Measurements from ENCODE around the gene MAMLD1.

Gene MAMLD1

GRCh38 chrX:150372280-150372679 lies 9.2 kb downstream of the MAMLD1 start:
- no peak overlapping the region for H3K4me3 ChIP-seq (ENCODE audit: insufficient read length, low read depth)
- no peak for TF ChIP-seq YY1 (IDR thresholded peaks at IDR 0.05; ENCODE audit: insufficient read depth, insufficient read length)
- TF ChIP-seq ZNF274 (IDR thresholded peaks at IDR 0.05; ENCODE audit: low read depth, low read length): no peak
- no peak for TF ChIP-seq SUZ12 (IDR thresholded peaks at IDR 0.05; ENCODE audit: extremely low read depth, insufficient read depth, insufficient read length)
- H3K9ac ChIP-seq (ENCODE audit: insufficient read length, low read depth): no peak overlapping the region
- peaks cover 1% of the 10 kb centered on the region for H3K27me3 ChIP-seq (ENCODE audit: insufficient read depth, insufficient read length)
- DNase-seq (ENCODE audit: low read depth, low spot score): no peak
- peaks cover 2% of the 10 kb centered on the region for H3K4me1 ChIP-seq (ENCODE audit: insufficient read depth, insufficient read length)
- no peaks in the 10 kb centered on the region for H3K9me3 ChIP-seq (ENCODE audit: insufficient read depth, low read length)
- no peaks in the 10 kb centered on the region for H3K36me3 ChIP-seq (ENCODE audit: insufficient read depth, insufficient read length, low read length)

GRCh38 chrX:150372756-150373155 lies 9.6 kb downstream of the MAMLD1 start:
- Histone ChIP-seq H3K9ac (ENCODE audit: insufficient read length, low read depth) (no peak overlapping the region), H3K4me1 (ENCODE audit: insufficient read depth, insufficient read length) (peaks cover 2% of the 10 kb centered on the region)

GRCh38 chrX:150375243-150375770 lies 12.2 kb downstream of the MAMLD1 start:
- peaks cover 2% of the 10 kb centered on the region for H3K4me1 ChIP-seq (ENCODE audit: insufficient read depth, insufficient read length)
- no peak for DNase-seq (ENCODE audit: low read depth, low spot score)
- H3K27me3 ChIP-seq (ENCODE audit: insufficient read depth, insufficient read length): no peaks in the 10 kb centered on the region
- no peak for TF ChIP-seq YY1 (IDR thresholded peaks at IDR 0.05; ENCODE audit: insufficient read depth, insufficient read length)
- TF ChIP-seq ZNF274 (IDR thresholded peaks at IDR 0.05; ENCODE audit: low read depth, low read length): no peak
- TF ChIP-seq SUZ12 (IDR thresholded peaks at IDR 0.05; ENCODE audit: extremely low read depth, insufficient read depth, insufficient read length): no peak
- no peaks in the 10 kb centered on the region for H3K9me3 ChIP-seq (ENCODE audit: insufficient read depth, low read length)
- H3K4me3 ChIP-seq (ENCODE audit: insufficient read length, low read depth): no peak overlapping the region
- H3K36me3 ChIP-seq (ENCODE audit: insufficient read depth, insufficient read length, low read length): no peaks in the 10 kb centered on the region
- H3K9ac ChIP-seq (ENCODE audit: insufficient read length, low read depth): no peak overlapping the region

More at GRCh38 chrX:150372756-150373155, 9.6 kb downstream of the MAMLD1 start:
- Histone ChIP-seq H3K4me3 (ENCODE audit: insufficient read length, low read depth) (no peak overlapping the region), H3K9me3 (ENCODE audit: insufficient read depth, low read length) (no peaks in the 10 kb centered on the region), H3K27me3 (ENCODE audit: insufficient read depth, insufficient read length) (no peaks in the 10 kb centered on the region), H3K36me3 (ENCODE audit: insufficient read depth, insufficient read length, low read length) (no peaks in the 10 kb centered on the region)
- DNase-seq (ENCODE audit: low read depth, low spot score): no peak
- TF ChIP-seq ZNF274 (IDR thresholded peaks at IDR 0.05; ENCODE audit: low read depth, low read length): no peak
- no peak for TF ChIP-seq YY1 (IDR thresholded peaks at IDR 0.05; ENCODE audit: insufficient read depth, insufficient read length)
- TF ChIP-seq SUZ12 (IDR thresholded peaks at IDR 0.05; ENCODE audit: extremely low read depth, insufficient read depth, insufficient read length): no peak

GRCh38 chrX:150377005-150377404 lies 13.9 kb downstream of the MAMLD1 start:
- Histone ChIP-seq H3K36me3 (ENCODE audit: insufficient read depth, insufficient read length, low read length) (no peaks in the 10 kb centered on the region), H3K27me3 (ENCODE audit: insufficient read depth, insufficient read length) (no peaks in the 10 kb centered on the region), H3K9ac (ENCODE audit: insufficient read length, low read depth) (no peak overlapping the region), H3K4me3 (ENCODE audit: insufficient read length, low read depth) (no peak overlapping the region), H3K9me3 (ENCODE audit: insufficient read depth, low read length) (no peaks in the 10 kb centered on the region), H3K4me1 (ENCODE audit: insufficient read depth, insufficient read length) (peaks cover 2% of the 10 kb centered on the region)
- no peak for TF ChIP-seq ZNF274 (IDR thresholded peaks at IDR 0.05; ENCODE audit: low read depth, low read length)
- TF ChIP-seq YY1 (IDR thresholded peaks at IDR 0.05; ENCODE audit: insufficient read depth, insufficient read length): no peak
- TF ChIP-seq SUZ12 (IDR thresholded peaks at IDR 0.05; ENCODE audit: extremely low read depth, insufficient read depth, insufficient read length): no peak
- no peak for DNase-seq (ENCODE audit: low read depth, low spot score)

- TF ChIP-seq SUZ12 (IDR thresholded peaks at IDR 0.05; ENCODE audit: extremely low read depth, insufficient read depth, insufficient read length) (no peak), YY1 (IDR thresholded peaks at IDR 0.05; ENCODE audit: insufficient read depth, insufficient read length) (no peak), ZNF274 (IDR thresholded peaks at IDR 0.05; ENCODE audit: low read depth, low read length) (no peak)
- no peak overlapping the region for H3K9ac ChIP-seq (ENCODE audit: insufficient read length, low read depth)
- H3K4me3 ChIP-seq (ENCODE audit: insufficient read length, low read depth): no peak overlapping the region
- H3K4me1 ChIP-seq (ENCODE audit: insufficient read depth, insufficient read length): no peaks in the 10 kb centered on the region
- no peak for DNase-seq (ENCODE audit: low read depth, low spot score)
- no peaks in the 10 kb centered on the region for H3K27me3 ChIP-seq (ENCODE audit: insufficient read depth, insufficient read length)
- H3K9me3 ChIP-seq (ENCODE audit: insufficient read depth, low read length): no peaks in the 10 kb centered on the region
- no peaks in the 10 kb centered on the region for H3K36me3 ChIP-seq (ENCODE audit: insufficient read depth, insufficient read length, low read length)
Measured at GRCh38 chrX:150405006-150405405, 41.9 kb downstream of the MAMLD1 start.

GRCh38 chrX:150405576-150405975 lies 42.5 kb downstream of the MAMLD1 start:
- TF ChIP-seq YY1 (IDR thresholded peaks at IDR 0.05; ENCODE audit: insufficient read depth, insufficient read length) (no peak), ZNF274 (IDR thresholded peaks at IDR 0.05; ENCODE audit: low read depth, low read length) (no peak), SUZ12 (IDR thresholded peaks at IDR 0.05; ENCODE audit: extremely low read depth, insufficient read depth, insufficient read length) (no peak)
- DNase-seq (ENCODE audit: low read depth, low spot score): no peak
- no peaks in the 10 kb centered on the region for H3K36me3 ChIP-seq (ENCODE audit: insufficient read depth, insufficient read length, low read length)
- H3K4me3 ChIP-seq (ENCODE audit: insufficient read length, low read depth): no peak overlapping the region
- no peaks in the 10 kb centered on the region for H3K4me1 ChIP-seq (ENCODE audit: insufficient read depth, insufficient read length)
- no peak overlapping the region for H3K9ac ChIP-seq (ENCODE audit: insufficient read length, low read depth)
- H3K27me3 ChIP-seq (ENCODE audit: insufficient read depth, insufficient read length): no peaks in the 10 kb centered on the region
- H3K9me3 ChIP-seq (ENCODE audit: insufficient read depth, low read length): no peaks in the 10 kb centered on the region

GRCh38 chrX:150406596-150406995 lies 43.5 kb downstream of the MAMLD1 start:
- H3K4me3 ChIP-seq (ENCODE audit: insufficient read length, low read depth): no peak overlapping the region
- TF ChIP-seq YY1 (IDR thresholded peaks at IDR 0.05; ENCODE audit: insufficient read depth, insufficient read length): no peak
- TF ChIP-seq SUZ12 (IDR thresholded peaks at IDR 0.05; ENCODE audit: extremely low read depth, insufficient read depth, insufficient read length): no peak
- no peak for TF ChIP-seq ZNF274 (IDR thresholded peaks at IDR 0.05; ENCODE audit: low read depth, low read length)
- no peak for DNase-seq (ENCODE audit: low read depth, low spot score)

More at GRCh38 chrX:150406596-150406995, 43.5 kb downstream of the MAMLD1 start:
- Histone ChIP-seq H3K9me3 (ENCODE audit: insufficient read depth, low read length) (no peaks in the 10 kb centered on the region), H3K4me1 (ENCODE audit: insufficient read depth, insufficient read length) (no peaks in the 10 kb centered on the region), H3K36me3 (ENCODE audit: insufficient read depth, insufficient read length, low read length) (no peaks in the 10 kb centered on the region), H3K27me3 (ENCODE audit: insufficient read depth, insufficient read length) (no peaks in the 10 kb centered on the region), H3K9ac (ENCODE audit: insufficient read length, low read depth) (no peak overlapping the region)
